HG03558 (cell line): Measurements from ENCODE around the gene RRAGD.

Experiments used
- ATAC-seq: cut with Tn5 transposase; IDR thresholded peaks from one replicate; pipeline ENCODE4 v1.9.1; 2021; ENCODE audit warnings: moderate number of reproducible peaks; ENCODE audit not compliant: unreplicated experiment; ENCODE audit errors: extremely low read depth

Gene RRAGD

DNA sequence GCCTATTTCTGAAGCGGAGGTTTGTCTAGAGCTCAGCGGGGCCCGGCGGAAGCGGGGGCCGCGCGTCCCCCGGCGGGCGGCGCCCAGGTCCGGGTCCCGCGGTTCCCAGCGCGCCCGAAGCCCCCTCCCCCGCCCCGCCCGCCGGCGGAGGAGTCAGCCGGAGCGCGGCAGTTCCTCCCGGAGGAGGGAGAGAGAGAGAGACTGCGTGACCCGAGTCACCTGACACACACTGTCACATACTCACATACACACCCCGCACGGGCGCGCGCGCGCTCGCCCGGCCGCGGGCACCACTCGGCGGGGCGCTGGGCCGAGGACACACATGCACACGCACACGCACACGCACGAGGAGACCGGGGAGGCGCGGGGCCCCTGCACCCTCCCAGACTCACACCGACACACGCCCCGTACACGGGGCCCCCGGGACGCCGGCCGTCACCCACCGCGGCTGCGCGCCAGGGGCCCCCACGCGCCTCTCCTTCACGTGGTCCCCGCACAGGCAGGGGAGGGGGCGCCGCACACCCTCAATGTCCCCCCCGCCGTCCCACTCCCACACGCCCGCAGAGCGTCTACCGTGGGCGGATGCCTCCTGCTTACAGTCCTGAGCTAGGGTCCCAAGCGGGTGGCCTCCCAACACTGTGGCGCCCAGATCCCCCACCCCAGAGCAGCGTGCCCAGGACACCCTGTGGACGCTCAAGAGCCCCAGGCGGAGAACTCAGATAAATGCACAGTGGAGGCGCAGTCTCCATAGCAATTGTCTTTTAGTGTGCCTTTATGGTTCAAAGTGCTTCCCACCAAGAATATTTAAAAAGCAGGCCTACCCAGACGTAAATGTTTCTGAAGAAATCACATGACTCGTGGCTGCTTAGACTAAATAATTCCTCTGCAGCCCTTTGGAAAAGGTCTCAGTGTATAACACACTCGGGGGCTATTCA, at the start of gene RRAGD:
RRAGD (minus strand) TSS at position 203 of the 935 bp plus-strand sequence. CDS start 280 bp downstream, outside the sequence.
- ATAC-seq: peak; percentile 65

DNA sequence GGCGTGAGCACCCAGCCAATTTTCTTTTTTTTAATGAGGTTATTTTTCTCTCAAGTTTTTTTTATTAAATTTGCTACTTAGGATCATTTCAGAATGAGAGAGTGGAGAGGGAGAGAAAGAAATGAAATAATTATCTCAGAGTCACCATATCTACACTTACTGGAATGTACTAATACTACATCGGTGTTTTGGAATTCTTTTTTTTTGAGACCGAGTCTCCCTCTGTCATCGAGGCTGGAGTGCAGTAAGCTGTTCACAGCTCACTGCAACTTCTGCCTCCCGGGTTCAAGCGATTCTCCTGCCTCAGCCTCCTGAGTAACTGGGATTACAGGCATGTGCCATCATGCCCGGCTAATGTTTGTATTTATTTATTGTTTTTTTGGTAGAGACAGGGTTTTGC, 48.6 kb upstream of the RRAGD start:
- ATAC-seq: no peak

DNA sequence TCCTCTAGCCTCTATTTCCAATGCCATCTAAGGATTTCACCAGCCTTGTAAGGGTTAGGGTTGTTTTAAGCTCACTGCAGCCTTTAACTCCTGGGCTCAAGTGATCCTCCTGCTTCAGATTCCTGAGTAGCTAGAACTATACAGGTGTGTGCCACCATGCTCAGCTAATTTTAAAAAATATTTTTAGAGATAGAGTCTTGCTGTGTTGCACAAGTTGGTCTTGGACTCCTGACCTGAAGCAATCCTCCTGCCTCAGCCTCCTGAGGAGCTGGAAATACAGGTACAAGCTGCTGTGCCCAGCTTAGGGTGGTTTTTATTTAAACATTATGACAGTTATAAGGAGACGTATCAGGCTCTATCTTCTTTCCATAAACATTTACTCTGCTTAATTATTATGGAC, 47.4 kb upstream of the RRAGD start:
- no peak for ATAC-seq

- no peak for ATAC-seq
Observed at GRCh38 chr6:89458704-89459103, 46.6 kb upstream of the RRAGD start.

GRCh38 chr6:89454300-89454699, 42.2 kb upstream of the RRAGD start:
- no peak for ATAC-seq

DNA sequence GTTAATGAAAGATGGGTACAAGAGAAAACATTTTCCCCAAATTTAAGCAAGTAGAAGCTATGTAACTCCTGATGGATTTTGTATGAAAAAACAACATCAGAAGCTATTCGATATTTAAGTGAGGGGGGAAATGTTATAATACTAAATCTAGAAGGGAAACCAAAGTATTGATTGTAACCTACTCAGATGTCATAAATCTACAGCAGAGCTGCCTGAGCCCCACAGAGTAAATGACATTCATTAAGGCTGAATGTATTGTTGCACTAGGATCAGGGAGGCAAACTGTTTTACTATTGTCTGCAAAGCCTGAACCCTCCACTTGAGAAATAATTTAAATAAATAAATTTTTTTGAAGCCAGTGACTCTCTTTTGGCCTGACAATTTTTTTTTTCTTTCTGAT, 40.2 kb upstream of the RRAGD start:
- ATAC-seq: no peak

GRCh38 chr6:89449193-89449592, 37.1 kb upstream of the RRAGD start:
- ATAC-seq: no peak

DNA sequence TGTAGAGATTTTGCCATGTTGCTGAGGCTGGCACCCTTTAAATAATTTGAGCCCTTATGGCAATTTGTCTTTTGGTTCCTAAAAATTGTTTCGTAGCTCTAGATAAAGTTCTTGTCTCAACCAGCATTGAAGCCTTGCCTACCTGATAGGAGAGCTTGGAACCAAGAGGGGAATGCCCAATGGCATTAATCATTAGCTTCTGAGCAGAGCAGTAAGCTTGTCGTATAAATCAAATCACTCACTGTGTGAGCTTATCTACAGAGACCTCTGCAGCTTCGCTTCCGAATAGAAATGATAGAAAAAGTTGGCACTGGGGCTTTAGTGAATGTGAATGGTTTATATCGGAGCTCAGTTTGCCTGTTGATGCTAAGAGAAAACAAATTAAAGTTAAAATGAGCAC, 31.6 kb upstream of the RRAGD start:
- ATAC-seq: no peak

DNA sequence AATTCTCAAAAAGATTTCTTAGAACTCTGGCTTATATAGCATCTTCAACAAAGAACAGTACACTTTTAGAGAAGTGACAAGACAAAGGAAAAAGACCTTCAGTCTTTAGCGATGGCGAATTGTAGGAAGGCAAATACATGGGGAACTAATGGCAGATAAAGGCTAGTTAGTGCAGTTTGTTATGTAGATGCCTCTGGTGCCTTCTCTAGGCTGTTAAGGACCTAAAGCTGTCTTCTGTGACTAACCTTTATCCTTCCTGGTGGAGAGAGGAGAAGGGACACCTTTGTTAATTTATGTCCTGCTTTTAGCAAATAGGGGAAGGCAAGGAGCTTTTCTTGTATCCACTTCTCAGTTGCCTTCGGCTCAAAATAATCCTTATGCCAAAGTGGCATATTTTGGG, 28.1 kb upstream of the RRAGD start:
- no peak for ATAC-seq

- no peak for ATAC-seq
Observed at GRCh38 chr6:89439014-89439413, 26.9 kb upstream of the RRAGD start.

- ATAC-seq: no peak
Observed at GRCh38 chr6:89438248-89438647, 26.2 kb upstream of the RRAGD start.

DNA sequence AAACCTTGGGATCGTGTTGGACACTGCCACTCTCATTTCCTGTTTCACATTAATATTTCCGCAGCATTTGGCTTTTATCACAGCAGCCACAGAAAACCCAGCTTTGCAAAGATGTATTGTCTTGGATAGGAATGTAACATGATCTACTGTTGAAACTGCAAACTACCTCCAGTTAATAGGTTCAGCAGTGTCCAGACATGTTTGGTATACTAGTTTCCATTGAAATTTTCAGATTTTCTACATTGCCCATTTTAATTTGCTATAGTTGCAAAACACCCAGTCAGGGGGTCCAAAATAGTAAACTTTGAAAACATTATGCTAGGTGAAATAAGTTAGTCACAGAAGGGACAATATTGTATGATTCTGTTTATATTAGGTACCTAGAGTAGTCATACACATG, 24.2 kb upstream of the RRAGD start:
- ATAC-seq: no peak

GRCh38 chr6:89434954-89435353, 22.9 kb upstream of the RRAGD start:
- ATAC-seq: no peak

- ATAC-seq: no peak
Observed at GRCh38 chr6:89434150-89434499, 22.1 kb upstream of the RRAGD start.

DNA sequence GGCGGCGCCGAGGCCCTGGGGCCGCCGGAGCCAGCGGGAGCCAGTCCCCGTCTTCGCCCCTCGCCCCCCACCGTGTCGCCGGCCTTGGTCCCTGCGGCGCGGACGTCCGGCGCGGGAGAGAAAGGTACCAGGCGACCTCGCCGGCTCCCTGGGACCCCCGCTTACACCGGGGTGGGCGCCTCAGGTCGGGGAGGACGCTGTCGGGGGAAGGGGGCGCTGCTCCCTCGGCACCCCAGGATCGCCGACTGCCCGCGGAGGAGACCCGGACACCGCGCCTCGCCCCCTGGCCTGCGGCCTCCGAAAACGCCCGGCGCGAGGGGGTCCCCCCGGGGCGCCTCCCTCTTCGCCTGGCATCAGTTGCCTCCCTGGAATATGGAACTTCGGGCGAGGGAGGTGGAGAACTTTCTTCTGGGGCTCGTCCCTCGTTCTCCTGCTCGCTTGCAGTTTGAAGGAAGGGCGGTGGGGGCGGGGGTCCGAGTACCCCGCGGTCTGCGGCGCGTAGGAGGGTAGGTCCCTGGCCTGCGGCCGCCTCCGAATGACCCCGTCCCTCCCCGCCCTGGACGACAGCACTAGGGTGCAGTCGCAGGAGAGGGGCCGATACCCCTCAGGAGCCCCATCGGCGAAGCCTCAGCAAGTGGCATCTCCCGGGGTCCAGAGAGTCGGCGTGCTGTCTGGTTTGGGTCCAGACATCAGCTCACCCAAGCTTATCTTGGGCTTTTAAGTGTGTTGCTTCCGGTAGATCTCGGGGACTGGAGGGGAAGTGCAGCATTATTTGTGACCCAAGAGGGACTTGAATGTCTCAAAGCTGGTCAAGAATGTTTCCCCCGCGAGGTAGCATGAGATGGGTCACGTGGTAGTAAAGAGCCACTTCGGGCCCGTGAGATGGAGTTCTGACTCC, 21.4 kb upstream of the RRAGD start:
- ATAC-seq: no peak

GRCh38 chr6:89432875-89433251, 20.8 kb upstream of the RRAGD start, which contains the start of gene ANKRD6:
TSS of gene ANKRD6 (plus strand) at chr6:89433152. CDS start at chr6:89566977, 133,825 bp downstream.
- ATAC-seq: peak; percentile 81

GRCh38 chr6:89430201-89430962, 18.3 kb upstream of the RRAGD start:
- ATAC-seq: no peak

DNA sequence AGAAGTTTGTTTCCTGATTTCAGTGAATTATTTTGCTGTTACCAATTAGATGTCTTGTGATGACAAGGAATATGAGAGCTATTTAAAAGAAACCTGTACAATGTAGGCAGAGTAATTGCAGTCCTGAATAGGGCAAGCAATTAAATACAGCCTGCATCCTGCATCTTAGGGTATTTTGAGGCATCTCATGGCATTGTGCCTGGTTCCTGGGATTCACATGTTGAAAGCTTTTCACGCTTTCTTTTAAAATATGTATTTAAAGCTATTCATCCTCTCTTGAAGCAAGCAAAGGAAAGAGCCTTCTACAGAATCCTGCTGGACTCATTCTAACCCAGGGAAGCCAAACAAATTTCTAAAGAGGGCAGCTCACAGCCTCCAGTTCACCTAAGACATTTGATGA, 4.7 kb upstream of the RRAGD start:
- no peak for ATAC-seq

GRCh38 chr6:89415185-89415584, 3.1 kb upstream of the RRAGD start:
- ATAC-seq: no peak

- ATAC-seq: no peak
Observed at GRCh38 chr6:89414215-89414614, 2.1 kb upstream of the RRAGD start.
